SJSA1 (cell line): ENCODE results near the gene ZNF628. TPM values are rescaled to one million over a fixed set of nuclear protein-coding genes. Genes with fewer than 3 reads are reported as not detected.

Experiments
- DNase-seq, 2 experiments: peaks; one replicate each; pipeline ENCODE4 v3.0.0-alpha.2; 2015 to 2020; ENCODE audit warnings: low spot score in 2 of 2, low read depth in 1 of 2
- H3K27ac ChIP-seq: fragments of 250-450 bp; sonication (Bioruptor Pico); 2 replicates; pipeline ENCODE4 v1.5.1; 2020; ENCODE audit warnings: mild to moderate bottlenecking, moderate library complexity
- H3K27me3 ChIP-seq: fragments of 250-450 bp; sonication (Bioruptor Pico); replicated peaks from 2 replicates; pipeline ENCODE4 v1.5.1; 2020; ENCODE audit warnings: mild to moderate bottlenecking, moderate library complexity
- H3K36me3 ChIP-seq: fragments of 250-450 bp; sonication (Bioruptor Pico); 2 replicates; pipeline ENCODE4 v1.5.1; 2020; ENCODE audit warnings: mild to moderate bottlenecking
- H3K4me1 ChIP-seq: fragments of 250-450 bp; sonication (Bioruptor Pico); replicated peaks from 2 replicates; pipeline ENCODE4 v1.6.1; 2021; ENCODE audit warnings: mild to moderate bottlenecking
- H3K4me3 ChIP-seq: fragments of 250-450 bp; sonication (Bioruptor Pico); 2 replicates; pipeline ENCODE4 v1.5.1; 2020; ENCODE audit warnings: mild to moderate bottlenecking
- H3K9me3 ChIP-seq: fragments of 250-450 bp; sonication (Bioruptor Pico); replicated peaks from 2 replicates; pipeline ENCODE4 v1.5.1; 2020; ENCODE audit warnings: mild to moderate bottlenecking
- total RNA-seq: library from RNA; depleted of rRNA; stranded (reverse); fragments of >200 nt; shearing (Covaris generic); gene quantifications from 2 replicates; pipeline ENCODE4 v1.2.3, GENCODE V29; 2014

The ZNF628 gene
- total RNA-seq, 1 experiment from 2014 or later, result 4.1 TPM

DNA sequence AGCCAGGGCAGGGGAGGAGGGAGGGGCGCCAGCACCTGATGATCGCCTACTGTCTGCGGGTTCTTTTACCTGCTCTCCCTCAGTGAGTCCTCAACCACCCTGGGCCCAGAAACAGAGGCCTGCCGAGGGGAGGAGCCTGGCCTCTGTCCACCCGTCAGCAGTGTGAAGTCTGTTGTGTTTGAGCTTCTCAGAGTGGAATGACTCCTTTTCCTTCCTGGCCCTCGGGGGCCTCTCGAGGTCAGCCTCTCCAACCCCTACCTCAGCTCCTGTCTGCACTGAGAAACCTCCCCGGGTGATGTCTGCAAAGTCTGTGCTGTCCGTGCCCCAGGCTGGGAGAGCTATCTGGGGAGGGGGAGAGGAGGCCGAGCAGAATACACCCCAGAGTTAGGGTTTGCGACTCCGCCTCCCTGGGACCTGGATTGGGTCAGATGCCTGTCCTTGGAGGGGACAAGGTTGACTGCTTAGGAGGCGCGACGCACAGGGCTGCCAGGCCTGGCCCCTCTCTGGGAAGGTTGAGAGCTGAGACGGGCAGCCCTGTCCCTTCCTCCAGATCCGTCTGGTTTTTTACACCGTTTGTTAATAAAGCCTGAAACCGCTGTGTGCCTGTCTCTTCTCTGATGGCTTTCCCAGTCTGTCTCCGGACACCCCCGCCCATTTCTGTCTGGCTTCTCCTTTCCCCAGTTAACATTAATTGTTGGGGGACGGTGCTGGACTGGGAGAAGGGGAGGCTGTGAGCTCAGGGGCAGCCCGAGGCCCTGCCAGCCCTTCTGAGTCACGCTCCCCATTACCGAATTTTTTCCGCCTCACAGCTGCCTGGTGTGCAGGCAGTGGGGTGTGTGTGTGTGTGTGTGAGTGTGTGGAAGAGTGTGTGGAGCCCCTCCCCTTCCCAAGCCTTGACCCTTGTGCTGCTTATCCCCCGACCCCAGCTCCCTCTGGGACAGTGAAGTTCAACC, 10.8 kb downstream of the ZNF628 start:
- DNase-seq, result peak; percentile 42 to 71
- Histone ChIP-seq H3K4me1 (peaks cover 35% of the 10 kb centered on the region), H3K27me3 (no peaks in the 10 kb centered on the region), H3K36me3 (peaks cover 25% of the 10 kb centered on the region), H3K9me3 (no peaks in the 10 kb centered on the region; the same call in 1 of the 2 replicates), H3K27ac (no peak overlapping the region), H3K4me3 (no peak overlapping the region)

DNA sequence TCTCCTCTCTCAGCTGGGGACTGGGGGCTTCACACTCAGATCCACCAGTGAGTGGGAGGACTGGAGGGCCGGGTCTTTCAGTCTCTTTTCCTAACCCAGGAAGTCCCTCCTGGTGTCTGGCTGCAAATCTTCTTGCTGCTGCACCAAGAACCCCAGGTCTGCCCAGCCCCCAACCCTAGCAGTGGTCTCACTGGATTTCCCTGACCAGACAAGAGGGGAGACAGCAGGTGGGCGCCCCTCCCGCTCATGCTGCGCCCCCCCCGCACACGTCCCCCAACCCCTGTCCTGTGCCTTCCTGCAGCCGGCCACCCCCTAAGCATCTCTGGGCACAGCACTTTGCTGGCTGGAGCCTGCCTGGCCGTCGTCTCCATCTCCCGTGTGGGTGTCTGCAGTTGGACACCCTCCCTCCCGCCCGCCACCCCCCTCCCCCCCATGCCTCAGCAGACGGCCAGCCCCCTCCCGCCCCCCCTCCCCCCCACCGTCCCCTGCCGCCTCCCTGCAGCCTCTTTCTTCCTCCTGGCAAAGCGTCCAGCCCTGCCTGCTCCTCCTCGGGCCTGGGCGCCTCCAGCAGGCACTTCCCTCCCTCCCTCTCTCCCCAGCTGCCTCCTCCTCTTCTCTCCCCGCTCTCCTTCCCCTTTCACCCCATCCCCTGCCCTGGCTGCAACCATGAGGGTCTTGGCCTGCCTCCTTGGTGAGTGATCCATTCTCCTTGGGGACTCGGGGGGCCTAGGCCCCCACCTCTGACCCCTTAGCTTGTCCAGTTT, 11.7 kb downstream of the ZNF628 start, which contains the start of gene SSC5D:
SSC5D (plus strand) TSS at position 513 of the 764 bp plus-strand sequence; CDS start at position 667, 154 bp downstream.
- Histone ChIP-seq H3K27me3 (no peaks in the 10 kb centered on the region), H3K27ac (no peak within 1 kb of the TSS), H3K4me3 (no peak within 1 kb of the TSS), H3K36me3 (peaks cover 19% of the 10 kb centered on the region), H3K4me1 (peaks cover 35% of the 10 kb centered on the region), H3K9me3 (no peaks in the 10 kb centered on the region; the same call in 1 of the 2 replicates)
- no peak for DNase-seq

DNA sequence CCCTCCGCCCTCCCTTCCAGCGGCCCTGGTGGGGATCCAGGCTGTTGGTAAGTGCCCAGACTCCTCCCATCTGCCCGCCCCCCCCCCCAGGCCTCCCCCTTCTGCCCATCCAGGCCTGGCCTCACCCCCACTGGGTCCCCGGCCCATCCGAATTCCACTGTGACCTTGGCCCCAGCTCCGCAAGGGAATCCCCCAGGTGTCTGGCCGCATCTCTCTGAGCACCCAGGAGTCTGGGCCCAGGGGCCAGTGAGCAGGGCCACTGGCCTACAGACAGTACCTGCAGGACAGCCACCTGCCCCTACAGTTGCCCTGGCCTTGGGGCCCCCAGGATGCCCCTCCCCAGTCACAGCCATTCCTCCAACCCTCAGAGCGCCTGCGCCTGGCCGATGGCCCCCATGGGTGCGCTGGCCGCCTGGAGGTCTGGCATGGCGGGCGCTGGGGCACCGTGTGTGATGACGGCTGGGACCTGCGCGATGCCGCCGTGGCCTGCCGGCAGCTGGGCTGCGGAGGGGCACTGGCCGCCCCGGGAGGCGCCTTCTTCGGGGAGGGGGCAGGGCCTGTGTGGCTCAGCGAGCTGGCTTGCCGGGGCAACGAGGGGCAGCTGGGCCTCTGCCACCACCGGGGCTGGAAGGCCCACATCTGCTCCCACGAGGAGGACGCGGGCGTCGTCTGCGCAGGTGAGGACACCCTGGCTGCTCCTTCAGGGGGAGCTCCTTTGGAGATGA, 12.7 kb downstream of the ZNF628 start:
- Histone ChIP-seq H3K27ac (no peak overlapping the region), H3K9me3 (no peaks in the 10 kb centered on the region; the same call in 1 of the 2 replicates), H3K4me3 (no peak overlapping the region), H3K4me1 (peaks cover 34% of the 10 kb centered on the region), H3K36me3 (peaks cover 10% of the 10 kb centered on the region), H3K27me3 (0 out of 2 replicates have a peak, but pooled peaks cover 2% of the 10 kb centered on the region)
- no peak for DNase-seq

DNA sequence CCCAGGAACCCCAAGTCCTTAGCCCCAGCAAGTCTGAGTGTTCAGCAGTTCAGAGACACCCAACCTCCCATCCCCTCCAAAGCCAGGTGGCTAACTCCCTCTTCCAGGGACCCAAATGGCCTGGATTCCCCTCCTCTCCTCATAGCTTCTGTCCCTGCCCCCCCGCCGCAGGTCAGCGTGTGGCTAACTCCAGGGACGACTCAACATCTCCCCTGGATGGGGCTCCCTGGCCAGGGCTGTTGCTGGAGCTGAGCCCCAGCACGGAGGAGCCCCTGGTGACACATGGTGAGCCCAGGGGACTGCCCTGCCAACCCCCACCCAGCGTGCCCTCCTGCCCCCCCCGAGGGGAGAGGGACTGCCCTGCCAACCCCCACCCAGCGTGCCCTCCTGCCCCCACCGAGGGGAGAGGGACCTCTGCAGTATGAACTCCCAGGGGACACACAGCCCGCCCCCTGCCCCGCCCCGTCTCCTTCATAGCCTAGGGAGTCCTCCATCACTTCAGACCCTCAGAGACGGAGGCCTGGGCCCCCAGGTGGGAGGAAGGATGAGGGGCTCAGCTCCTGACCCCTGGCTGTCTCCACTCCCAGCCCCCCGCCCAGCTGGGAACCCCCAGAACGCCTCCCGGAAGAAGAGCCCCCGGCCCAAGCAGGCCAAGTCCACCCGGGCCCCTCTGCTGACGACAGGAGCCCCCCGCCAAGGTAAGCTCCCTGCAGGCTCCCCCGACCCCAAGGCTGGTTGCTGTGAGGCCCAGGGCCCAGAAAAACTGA, 13.5 kb downstream of the ZNF628 start:
- Histone ChIP-seq H3K27me3 (0 out of 2 replicates have a peak, but pooled peaks cover 3% of the 10 kb centered on the region), H3K27ac (no peak overlapping the region), H3K9me3 (no peaks in the 10 kb centered on the region; the same call in 1 of the 2 replicates), H3K4me3 (no peak overlapping the region), H3K4me1 (peaks cover 28% of the 10 kb centered on the region), H3K36me3 (peaks cover 9% of the 10 kb centered on the region; the same call in 1 of the 2 replicates)
- DNase-seq, result no peak

DNA sequence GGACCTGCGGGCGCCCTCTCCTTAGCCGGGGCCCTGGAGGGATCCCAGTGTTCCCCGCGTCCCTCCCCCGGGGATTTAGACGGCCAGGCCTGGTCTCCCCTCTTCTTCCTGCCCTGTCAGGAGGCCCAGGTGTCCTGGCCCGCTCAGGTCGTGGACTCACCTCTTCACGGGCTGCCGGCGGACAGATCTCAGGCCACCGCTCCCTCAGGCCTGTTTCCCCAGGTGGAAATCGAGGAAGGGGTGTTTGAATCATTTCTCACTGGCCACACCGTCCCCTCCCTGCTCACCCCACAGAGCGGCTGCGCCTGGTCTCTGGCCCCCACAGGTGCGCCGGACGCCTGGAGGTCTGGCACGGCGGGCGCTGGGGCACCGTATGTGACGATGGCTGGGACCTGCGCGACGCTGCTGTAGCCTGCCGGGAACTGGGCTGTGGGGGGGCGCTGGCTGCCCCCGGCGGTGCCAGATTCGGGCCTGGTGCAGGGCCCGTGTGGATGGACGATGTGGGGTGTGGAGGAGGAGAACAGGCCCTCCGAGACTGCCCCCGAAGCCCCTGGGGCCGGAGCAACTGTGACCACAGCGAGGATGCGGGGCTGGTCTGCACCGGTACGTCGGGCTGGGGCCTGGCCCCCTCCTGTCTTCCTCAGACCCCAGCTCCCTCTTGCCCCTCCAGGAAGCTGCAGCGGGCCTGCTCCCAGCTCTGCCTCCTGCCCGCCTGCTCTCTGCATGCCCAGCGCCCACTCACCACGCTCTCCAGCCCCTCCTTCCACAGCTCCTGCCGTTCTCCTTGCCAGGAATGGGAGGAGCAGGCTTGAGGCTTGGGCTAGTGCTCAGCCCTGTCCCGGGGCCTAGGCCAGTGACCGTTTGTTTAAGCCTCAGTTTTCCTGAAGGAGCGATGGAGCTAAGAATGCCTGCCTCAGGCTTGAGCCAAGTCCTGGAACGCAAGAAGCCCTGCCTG, 14.3 kb downstream of the ZNF628 start:
- H3K4me3 ChIP-seq, result no peak overlapping the region
- H3K4me1 ChIP-seq, result peaks cover 23% of the 10 kb centered on the region
- H3K36me3 ChIP-seq, result peaks cover 6% of the 10 kb centered on the region; the same call in 1 of the 2 replicates
- no peak overlapping the region for H3K27ac ChIP-seq
- no peaks in the 10 kb centered on the region for H3K9me3 ChIP-seq
- peaks cover 3% of the 10 kb centered on the region; the same call in 1 of the 2 replicates for H3K27me3 ChIP-seq
- no peak for DNase-seq

DNA sequence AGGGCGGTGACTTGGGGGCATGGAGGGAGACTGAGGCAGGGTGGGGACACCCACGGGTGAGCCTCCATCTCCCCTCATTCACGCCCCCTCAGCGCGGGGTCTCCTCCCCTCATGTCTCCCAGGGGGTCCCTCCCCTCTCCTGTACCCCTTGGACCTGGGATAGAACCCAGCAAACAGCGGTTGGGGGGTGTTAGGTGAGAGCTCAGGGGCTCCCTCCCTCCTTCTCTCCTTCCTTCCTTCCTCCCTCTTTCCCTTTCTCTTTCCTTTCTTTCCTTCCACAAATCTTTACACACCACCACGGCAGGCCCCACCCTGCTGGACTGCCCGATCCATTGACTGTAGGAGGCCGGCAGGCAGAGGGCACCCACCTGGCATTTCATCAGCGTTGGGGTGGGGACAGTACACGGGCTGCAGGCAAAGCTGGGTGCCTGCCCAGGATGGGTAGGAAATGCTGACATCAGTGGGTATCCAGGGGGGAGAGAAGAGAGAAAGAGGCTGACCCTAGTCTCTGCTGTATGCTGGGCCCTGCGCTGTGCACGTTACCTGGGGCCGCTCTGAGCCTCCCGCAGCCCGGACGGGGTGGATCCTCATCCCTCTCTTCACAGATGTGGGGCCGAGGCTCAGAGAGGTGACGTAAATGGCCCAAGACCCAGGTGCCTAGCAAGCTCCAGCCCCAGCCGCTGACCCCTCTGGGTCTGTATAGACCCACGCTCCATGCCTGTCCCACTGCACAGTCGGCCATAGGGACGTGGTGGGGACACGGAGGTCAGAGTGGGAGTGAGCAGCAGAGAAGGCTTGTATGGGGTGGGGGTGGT, 15.3 kb downstream of the ZNF628 start:
- no peak for DNase-seq

DNA sequence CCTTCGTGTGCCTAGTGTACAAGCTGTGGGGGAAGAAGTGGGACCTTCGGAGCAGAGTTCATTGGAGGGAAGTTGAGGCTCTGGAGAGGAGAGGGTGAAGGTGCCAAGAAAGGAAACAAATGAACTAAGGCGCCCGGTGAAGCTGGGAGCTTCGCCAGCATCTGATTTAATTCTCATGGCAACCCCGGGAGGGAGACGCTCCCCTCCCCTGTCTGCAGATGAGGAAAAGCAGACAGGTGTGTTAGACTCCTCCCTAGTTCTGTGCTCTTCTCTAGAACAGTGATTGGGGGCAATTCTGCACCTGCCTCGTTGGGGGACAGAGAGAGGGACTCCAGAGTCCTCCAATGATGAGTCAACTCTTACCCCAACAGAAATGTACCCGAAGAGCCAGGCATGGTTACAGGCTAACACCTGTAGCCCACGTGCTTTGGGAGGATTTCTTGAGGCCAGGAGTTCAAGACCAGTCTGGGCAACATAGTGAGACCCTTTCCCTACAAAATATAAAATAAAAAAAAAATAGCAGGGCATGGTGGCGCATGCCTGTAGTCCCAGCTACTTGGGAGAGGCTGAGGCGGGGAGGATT, 16.0 kb downstream of the ZNF628 start:
- no peak for DNase-seq
- Histone ChIP-seq H3K9me3 (no peaks in the 10 kb centered on the region), H3K27ac (no peak overlapping the region), H3K4me1 (peaks cover 6% of the 10 kb centered on the region), H3K36me3 (no peaks in the 10 kb centered on the region), H3K4me3 (no peak overlapping the region), H3K27me3 (peaks cover 3% of the 10 kb centered on the region; the same call in 1 of the 2 replicates)

More for the DNA sequence above, 15.3 kb downstream of the ZNF628 start:
- H3K36me3 ChIP-seq, result no peaks in the 10 kb centered on the region
- peaks cover 13% of the 10 kb centered on the region for H3K4me1 ChIP-seq
- H3K4me3 ChIP-seq, result no peak overlapping the region
- no peaks in the 10 kb centered on the region for H3K9me3 ChIP-seq
- H3K27me3 ChIP-seq, result peaks cover 3% of the 10 kb centered on the region; the same call in 1 of the 2 replicates
- no peak overlapping the region for H3K27ac ChIP-seq

DNA sequence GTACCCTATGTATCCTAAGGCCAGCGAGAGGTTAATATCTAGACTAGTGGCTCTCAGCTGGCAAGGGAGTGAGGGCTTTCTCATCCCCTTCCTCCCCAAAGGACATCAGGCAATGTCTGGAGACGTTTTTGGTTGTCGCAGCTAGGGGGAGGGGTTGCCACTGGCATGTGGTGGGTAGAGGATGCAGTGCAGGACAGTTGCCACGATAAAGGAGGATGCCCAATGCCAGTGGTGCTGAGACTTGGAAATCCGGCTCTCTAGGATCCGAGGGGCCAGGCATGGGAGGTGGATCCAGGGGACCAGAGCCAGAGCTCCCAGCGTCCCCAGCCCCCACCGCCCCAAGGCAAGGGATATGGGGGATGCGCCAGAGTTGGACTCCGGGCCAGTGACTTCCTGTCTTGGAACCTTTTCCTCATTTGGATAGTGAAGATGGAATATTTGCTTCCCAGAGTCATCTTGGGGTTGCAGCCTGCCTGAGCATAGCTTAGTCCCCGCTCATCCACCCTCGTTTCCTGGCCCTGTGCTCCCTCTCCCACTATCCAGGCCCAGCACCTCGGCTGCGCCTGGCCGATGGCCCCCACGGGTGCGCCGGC, 16.7 kb downstream of the ZNF628 start:
- no peak overlapping the region for H3K27ac ChIP-seq
- no peaks in the 10 kb centered on the region for H3K9me3 ChIP-seq
- H3K4me1 ChIP-seq, result no peaks in the 10 kb centered on the region; the same call in 1 of the 2 replicates
- H3K27me3 ChIP-seq, result peaks cover 3% of the 10 kb centered on the region; the same call in 1 of the 2 replicates
- no peak overlapping the region for H3K4me3 ChIP-seq
- DNase-seq, result no peak
- H3K36me3 ChIP-seq, result no peaks in the 10 kb centered on the region

DNA sequence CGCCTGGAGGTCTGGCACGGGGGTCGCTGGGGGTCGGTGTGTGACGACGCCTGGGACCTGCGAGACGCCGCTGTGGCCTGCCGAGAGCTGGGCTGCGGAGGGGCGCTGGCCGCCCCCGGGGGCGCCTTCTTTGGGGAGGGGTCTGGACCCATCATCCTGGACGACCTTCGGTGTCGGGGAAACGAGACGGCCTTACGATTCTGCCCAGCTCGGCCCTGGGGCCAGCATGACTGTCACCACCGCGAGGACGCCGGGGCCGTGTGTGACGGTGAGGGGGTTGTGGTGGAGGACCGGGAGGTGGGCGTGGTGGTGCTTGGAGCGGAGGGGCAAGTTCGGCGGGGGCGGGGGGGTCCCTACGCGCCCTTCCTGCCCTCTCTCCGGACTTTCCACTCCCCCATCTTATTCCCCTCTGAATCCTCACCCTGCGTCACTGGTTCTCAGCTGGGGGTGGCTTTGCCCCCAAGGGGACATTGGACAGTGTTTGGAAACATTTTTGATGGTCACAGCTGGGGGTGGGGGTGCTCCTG, 17.3 kb downstream of the ZNF628 start:
- Histone ChIP-seq H3K27me3 (peaks cover 3% of the 10 kb centered on the region; the same call in 1 of the 2 replicates), H3K36me3 (no peaks in the 10 kb centered on the region), H3K4me1 (no peaks in the 10 kb centered on the region; the same call in 1 of the 2 replicates), H3K4me3 (no peak overlapping the region), H3K27ac (no peak overlapping the region), H3K9me3 (no peaks in the 10 kb centered on the region)
- DNase-seq, result no peak

DNA sequence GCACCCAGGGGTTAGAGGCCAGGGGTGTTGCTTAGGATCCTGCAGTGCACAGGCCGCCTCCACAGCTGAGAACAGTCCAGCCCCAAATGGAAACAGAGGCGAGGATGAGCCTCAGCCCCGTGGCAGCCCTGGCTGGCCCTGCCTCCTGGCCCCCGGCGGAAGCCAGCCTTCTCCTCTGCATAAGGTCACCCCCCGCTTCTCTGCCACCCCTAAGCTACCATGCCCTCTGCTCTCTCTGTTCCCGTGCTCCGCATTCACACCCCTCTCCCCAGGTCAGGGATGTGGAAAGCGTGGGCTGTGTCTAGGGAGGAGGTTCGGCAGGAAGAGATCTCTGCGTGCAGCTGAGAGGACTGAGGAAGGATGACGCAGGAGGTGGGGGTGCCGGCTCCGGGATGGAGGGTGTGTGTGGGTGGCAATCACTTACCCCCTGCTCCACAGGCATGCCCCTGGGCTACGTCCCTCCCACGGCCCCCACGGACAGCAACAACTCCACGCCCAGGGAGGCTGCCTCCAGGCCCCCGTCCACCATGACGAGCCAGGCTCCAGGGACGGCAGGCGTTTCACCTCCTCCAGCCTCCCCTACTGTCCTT, 17.9 kb downstream of the ZNF628 start:
- Histone ChIP-seq H3K36me3 (no peaks in the 10 kb centered on the region), H3K4me1 (no peaks in the 10 kb centered on the region; the same call in 1 of the 2 replicates), H3K27me3 (peaks cover 3% of the 10 kb centered on the region; the same call in 1 of the 2 replicates), H3K27ac (no peak overlapping the region), H3K9me3 (no peaks in the 10 kb centered on the region), H3K4me3 (no peak overlapping the region)
- DNase-seq, result no peak
